Embryonic facial prominence (tissue), 1 donor: Measurements from ENCODE around the gene VPS13C.

Source experiments
- DNase-seq: peaks from one replicate; pipeline ENCODE4 v3.0.0-alpha.2; 2016; ENCODE audit errors: extremely low spot score

Gene VPS13C

GRCh38 chr15:61853195-61853594, 207.1 kb downstream of the VPS13C start:
- DNase-seq: no peak

GRCh38 chr15:61851955-61852354, 208.3 kb downstream of the VPS13C start:
- no peak for DNase-seq

GRCh38 chr15:61849447-61849846, 210.8 kb downstream of the VPS13C start:
- DNase-seq: no peak

GRCh38 chr15:61841466-61841865, 218.8 kb downstream of the VPS13C start:
- no peak for DNase-seq

- no peak for DNase-seq
Measured at GRCh38 chr15:61840090-61840489, 220.2 kb downstream of the VPS13C start.

GRCh38 chr15:61839546-61839945, 220.7 kb downstream of the VPS13C start:
- DNase-seq: no peak

- DNase-seq: peak; percentile 64
Measured at GRCh38 chr15:61835496-61836106, 224.6 kb downstream of the VPS13C start.

GRCh38 chr15:61835029-61835428, 225.2 kb downstream of the VPS13C start:
- no peak for DNase-seq

- DNase-seq: peak; percentile 18
Measured at GRCh38 chr15:61834076-61834697, 226.1 kb downstream of the VPS13C start.

- DNase-seq: no peak
Measured at GRCh38 chr15:61832223-61832622, 228.0 kb downstream of the VPS13C start.

GRCh38 chr15:61831505-61831921, 228.7 kb downstream of the VPS13C start:
- no peak for DNase-seq

GRCh38 chr15:61830536-61831330, 229.5 kb downstream of the VPS13C start:
- no peak for DNase-seq

- no peak for DNase-seq
Measured at GRCh38 chr15:61829514-61829889, 230.7 kb downstream of the VPS13C start.

GRCh38 chr15:61828860-61829513, 231.3 kb downstream of the VPS13C start:
- no peak for DNase-seq

GRCh38 chr15:61828008-61828407, 232.2 kb downstream of the VPS13C start:
- no peak for DNase-seq

GRCh38 chr15:61827131-61827530, 233.1 kb downstream of the VPS13C start:
- no peak for DNase-seq

GRCh38 chr15:61824291-61824690, 236.0 kb downstream of the VPS13C start:
- DNase-seq: no peak

GRCh38 chr15:61822511-61822910, 237.7 kb downstream of the VPS13C start:
- no peak for DNase-seq

GRCh38 chr15:61820951-61821350, 239.3 kb downstream of the VPS13C start:
- no peak for DNase-seq

- DNase-seq: no peak
Measured at GRCh38 chr15:61820212-61820611, 240.0 kb downstream of the VPS13C start.

GRCh38 chr15:61819386-61819785, 240.9 kb downstream of the VPS13C start:
- no peak for DNase-seq

GRCh38 chr15:61818801-61819200, 241.4 kb downstream of the VPS13C start:
- no peak for DNase-seq
